GM06990 (cell line): ENCODE results near the gene OR51V1.

Experiments
- DNase-seq: peaks from one replicate; pipeline ENCODE4 v3.0.0-alpha.2; 2011; ENCODE audit not compliant: insufficient read length; ENCODE audit errors: extremely low read depth
- H3K27me3 ChIP-seq: replicated peaks from 2 replicates; pipeline ENCODE4 v1.6.0; 2011; ENCODE audit warnings: low read length; ENCODE audit not compliant: control insufficient read depth, insufficient read depth
- H3K36me3 ChIP-seq: 2 replicates; pipeline ENCODE4 v1.5.1; 2011; ENCODE audit warnings: low read length; ENCODE audit not compliant: control insufficient read depth, insufficient read depth
- H3K4me3 ChIP-seq: replicated peaks from 2 replicates; pipeline ENCODE4 v1.5.1; 2011; ENCODE audit warnings: low read depth, mild to moderate bottlenecking, control low read depth, low read length
- CTCF ChIP-seq: IDR thresholded peaks from 2 replicates; pipeline ENCODE4 v1.5.1; 2011; ENCODE audit warnings: low read length, control low read depth, mild to moderate bottlenecking, inconsistent platforms; ENCODE audit not compliant: insufficient read depth, poor library complexity, severe bottlenecking

Gene OR51V1

GRCh38 chr11:5240056-5240455 lies 39.6 kb upstream of the OR51V1 start:
- H3K36me3 ChIP-seq: no peaks in the 10 kb centered on the region
- no peaks in the 10 kb centered on the region for H3K27me3 ChIP-seq
- no peak overlapping the region for H3K4me3 ChIP-seq
- TF ChIP-seq CTCF: no peak
- no peak for DNase-seq

GRCh38 chr11:5239046-5239445 lies 38.6 kb upstream of the OR51V1 start:
- no peak for TF ChIP-seq CTCF
- Histone ChIP-seq H3K27me3 (no peaks in the 10 kb centered on the region), H3K36me3 (no peaks in the 10 kb centered on the region), H3K4me3 (no peak overlapping the region)
- DNase-seq: no peak

- no peaks in the 10 kb centered on the region for H3K36me3 ChIP-seq
- DNase-seq: no peak
- no peak for TF ChIP-seq CTCF
- no peak overlapping the region for H3K4me3 ChIP-seq
- H3K27me3 ChIP-seq: no peaks in the 10 kb centered on the region
These were observed 38.0 kb upstream of the OR51V1 start for GRCh38 chr11:5238486-5238885.

GRCh38 chr11:5237420-5237819 lies 36.9 kb upstream of the OR51V1 start:
- no peaks in the 10 kb centered on the region for H3K36me3 ChIP-seq
- no peak for TF ChIP-seq CTCF
- no peak overlapping the region for H3K4me3 ChIP-seq
- H3K27me3 ChIP-seq: no peaks in the 10 kb centered on the region
- no peak for DNase-seq

- no peak for TF ChIP-seq CTCF
- DNase-seq: no peak
- Histone ChIP-seq H3K27me3 (no peaks in the 10 kb centered on the region), H3K4me3 (no peak overlapping the region), H3K36me3 (no peaks in the 10 kb centered on the region)
These were observed 35.0 kb upstream of the OR51V1 start for GRCh38 chr11:5235364-5236095.

- DNase-seq: no peak
These were observed 33.9 kb upstream of the OR51V1 start, which contains the start of gene HBD for GRCh38 chr11:5234381-5234834. Gene HBD, minus strand, starts transcription at chr11:5234483. Its CDS starts 50 bp downstream, at chr11:5234433.

More at GRCh38 chr11:5234381-5234834, 33.9 kb upstream of the OR51V1 start, which contains the start of gene HBD:
- no peak for TF ChIP-seq CTCF
- H3K4me3 ChIP-seq: no peak within 1 kb of the TSS
- no peaks in the 10 kb centered on the region for H3K27me3 ChIP-seq
- H3K36me3 ChIP-seq: no peaks in the 10 kb centered on the region
